NCI-H226 (cell line): ENCODE data around the gene MS4A4A.

Source experiments
- DNase-seq: peaks from one replicate; pipeline ENCODE4 v3.0.0-alpha.2; 2015

The MS4A4A gene

DNA sequence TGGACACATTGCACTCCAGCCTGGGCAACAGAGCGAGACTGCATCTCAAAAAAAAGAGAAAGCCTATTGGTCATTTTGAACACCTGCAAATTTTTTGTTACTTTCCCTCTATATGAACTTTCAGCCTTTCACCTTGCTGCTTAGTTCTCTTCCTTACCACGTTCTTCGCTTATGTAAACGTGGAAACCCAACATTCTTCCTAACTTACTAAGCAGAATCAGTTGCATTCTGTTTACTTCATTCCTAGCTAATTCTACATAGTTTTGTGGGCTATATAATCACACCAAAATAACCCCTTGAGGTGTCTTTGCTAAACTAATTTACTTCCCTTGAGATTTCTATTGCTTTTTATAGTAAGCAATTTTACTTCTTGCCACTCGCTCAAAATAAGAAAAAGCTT lies 23.2 kb downstream of the MS4A4A start:
- no peak for DNase-seq

- no peak for DNase-seq
Measured at GRCh38 chr11:60305906-60306619, 25.6 kb downstream of the MS4A4A start.

- no peak for DNase-seq
Measured at GRCh38 chr11:60307507-60308195, 27.2 kb downstream of the MS4A4A start.

- no peak for DNase-seq
Measured at GRCh38 chr11:60310407-60310998, 30.0 kb downstream of the MS4A4A start.

DNA sequence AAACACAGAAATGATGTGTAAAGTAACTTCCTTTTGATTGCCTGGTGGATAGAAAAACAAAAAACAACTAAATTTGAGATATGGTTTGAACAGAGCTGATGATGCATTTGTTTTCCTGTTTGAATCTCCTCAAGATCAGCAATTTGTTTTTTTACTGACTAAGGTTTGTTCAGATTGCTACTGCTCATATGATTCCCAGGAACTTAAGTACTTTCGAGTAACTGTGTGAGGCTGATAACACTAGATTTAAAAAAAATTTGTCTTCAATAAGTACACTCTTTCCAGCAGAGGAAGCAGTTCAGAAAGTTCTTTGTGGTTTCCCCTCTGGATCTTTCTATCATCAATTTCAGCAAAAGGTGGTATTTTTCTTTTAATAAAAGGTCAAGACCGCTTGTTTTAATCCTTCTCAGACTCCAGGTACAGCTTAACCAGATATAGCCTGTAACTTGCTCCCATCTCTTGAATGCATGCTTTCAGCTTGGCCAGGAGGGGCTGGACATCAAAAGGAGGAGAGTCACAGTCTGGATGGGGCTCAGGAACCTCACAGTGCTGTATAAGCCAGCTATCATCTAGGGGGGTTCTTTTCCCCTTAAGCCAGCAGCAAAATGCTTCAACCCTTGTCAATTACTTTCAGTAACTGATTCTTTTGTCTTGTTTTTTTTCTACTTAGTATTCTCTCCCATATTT lies 34.3 kb downstream of the MS4A4A start:
- no peak for DNase-seq

- DNase-seq: no peak
Measured at GRCh38 chr11:60315871-60316270, 35.4 kb downstream of the MS4A4A start.

- DNase-seq: no peak
Measured at GRCh38 chr11:60316317-60316716, 35.9 kb downstream of the MS4A4A start.

GRCh38 chr11:60318726-60319125 lies 38.3 kb downstream of the MS4A4A start:
- DNase-seq: no peak

GRCh38 chr11:60321051-60321450 lies 40.6 kb downstream of the MS4A4A start:
- no peak for DNase-seq

GRCh38 chr11:60326955-60327354 lies 46.5 kb downstream of the MS4A4A start, which contains the start of gene MS4A6E:
MS4A6E (plus strand) TSS chr11:60327255; CDS start chr11:60334896, 7,641 bp downstream.
- no peak for DNase-seq

GRCh38 chr11:60328460-60328859 lies 48.0 kb downstream of the MS4A4A start:
- no peak for DNase-seq

DNA sequence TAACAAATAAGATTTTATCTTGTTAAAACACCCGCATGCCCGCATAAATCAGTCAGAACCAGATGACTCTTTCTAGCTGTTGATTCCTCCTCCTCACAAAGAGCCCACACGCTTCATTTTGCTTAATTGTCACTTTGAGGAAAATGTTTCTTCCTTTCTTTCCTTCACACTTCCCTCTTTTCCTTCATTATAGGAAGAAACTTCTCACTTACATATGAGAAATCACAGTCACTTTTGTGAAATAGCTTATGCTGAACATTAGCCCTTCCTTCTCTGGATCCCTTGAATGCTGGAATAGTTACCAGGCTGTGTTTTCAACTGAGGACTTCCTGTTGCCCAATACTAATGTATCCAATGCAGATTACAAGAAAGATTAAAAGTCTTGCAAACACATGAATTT lies 52.4 kb downstream of the MS4A4A start:
- DNase-seq: no peak

- DNase-seq: no peak
Measured at GRCh38 chr11:60334005-60334620, 53.6 kb downstream of the MS4A4A start.

GRCh38 chr11:60336767-60337391 lies 56.4 kb downstream of the MS4A4A start:
- no peak for DNase-seq

DNA sequence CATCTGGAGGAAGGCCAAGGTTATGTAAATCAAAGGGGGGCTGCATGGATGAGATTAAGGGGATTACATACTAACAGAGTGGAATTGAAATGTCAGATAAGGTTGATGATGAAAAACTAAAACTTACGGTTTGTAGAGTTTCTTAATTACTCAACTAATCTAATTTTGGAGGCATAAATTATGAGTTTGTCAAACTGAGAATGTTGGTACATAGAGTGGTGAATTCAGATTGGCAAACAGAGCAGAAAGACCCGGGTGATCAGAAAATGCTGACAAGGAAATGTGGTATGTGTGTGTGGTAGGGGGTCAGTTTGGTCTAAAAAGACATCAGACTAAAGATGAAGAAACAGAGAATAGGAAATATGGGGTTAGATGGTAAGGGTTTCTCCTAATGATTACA lies 57.6 kb downstream of the MS4A4A start:
- no peak for DNase-seq

- DNase-seq: no peak
Measured at GRCh38 chr11:60339356-60339755, 58.9 kb downstream of the MS4A4A start.

- no peak for DNase-seq
Measured at GRCh38 chr11:60343094-60343704, 62.7 kb downstream of the MS4A4A start.

- DNase-seq: no peak
Measured at GRCh38 chr11:60344146-60344545, 63.7 kb downstream of the MS4A4A start.

DNA sequence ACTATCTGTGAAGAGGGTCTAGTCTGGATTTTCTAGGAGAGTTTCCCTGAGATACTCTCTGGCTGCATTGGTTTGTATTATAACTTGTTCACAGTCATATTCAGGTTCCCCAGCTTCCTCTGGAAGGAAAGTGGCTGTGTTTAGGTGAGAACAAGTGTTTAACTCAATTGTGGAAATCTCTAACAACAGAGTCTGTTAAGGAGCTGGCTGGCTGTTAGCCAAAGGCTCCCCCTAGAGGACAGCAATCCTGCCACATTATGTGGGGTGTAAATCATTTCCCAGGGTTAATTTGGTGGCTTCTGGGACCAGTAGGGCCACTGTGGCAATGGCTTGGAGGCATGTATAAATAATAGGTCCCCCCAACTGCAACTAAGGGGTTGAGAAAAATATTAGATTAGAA lies 65.0 kb downstream of the MS4A4A start:
- no peak for DNase-seq

DNA sequence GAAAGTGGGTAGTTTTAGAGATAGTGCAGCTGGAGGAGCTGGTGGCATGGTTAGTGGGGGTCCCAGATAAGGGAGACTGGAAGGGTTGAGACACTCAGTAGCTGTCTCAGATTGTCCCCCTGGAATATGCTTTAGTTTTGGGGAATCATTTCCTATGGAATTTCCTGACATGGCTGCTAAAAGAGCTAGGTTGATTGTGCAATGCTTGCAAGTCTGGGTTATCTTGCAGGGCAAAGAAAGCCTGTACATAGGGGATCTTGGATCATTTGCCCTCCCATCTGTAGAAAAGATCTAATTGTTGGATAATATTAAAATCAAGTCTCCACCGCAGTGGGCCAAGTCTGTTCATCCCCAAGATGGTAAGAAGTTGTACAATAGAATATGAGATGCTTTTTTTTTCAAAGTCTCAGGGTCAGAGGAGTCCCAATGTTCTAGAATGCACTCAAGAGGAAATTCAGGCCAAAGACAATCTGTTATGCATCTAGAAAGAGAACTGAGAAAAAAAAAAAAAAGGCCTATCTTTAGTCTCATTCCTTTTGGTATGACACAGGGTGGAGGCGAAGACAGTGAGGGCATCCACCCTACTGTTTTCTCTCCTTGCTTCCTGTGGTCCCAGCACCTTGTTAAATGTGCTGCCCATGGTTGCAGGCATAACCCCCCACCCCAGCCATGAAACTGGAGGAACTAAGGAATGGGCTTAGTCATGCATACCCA lies 66.8 kb downstream of the MS4A4A start:
- no peak for DNase-seq

GRCh38 chr11:60348116-60348515 lies 67.7 kb downstream of the MS4A4A start:
- no peak for DNase-seq
